ENCODE results near the gene PDE6A. TPM values are rescaled to one million over a fixed set of nuclear protein-coding genes. Genes with fewer than 3 reads are reported as not detected.

PDE6A gene
- total RNA-seq, 2 experiments from 2014 or later, result not detected

DNA sequence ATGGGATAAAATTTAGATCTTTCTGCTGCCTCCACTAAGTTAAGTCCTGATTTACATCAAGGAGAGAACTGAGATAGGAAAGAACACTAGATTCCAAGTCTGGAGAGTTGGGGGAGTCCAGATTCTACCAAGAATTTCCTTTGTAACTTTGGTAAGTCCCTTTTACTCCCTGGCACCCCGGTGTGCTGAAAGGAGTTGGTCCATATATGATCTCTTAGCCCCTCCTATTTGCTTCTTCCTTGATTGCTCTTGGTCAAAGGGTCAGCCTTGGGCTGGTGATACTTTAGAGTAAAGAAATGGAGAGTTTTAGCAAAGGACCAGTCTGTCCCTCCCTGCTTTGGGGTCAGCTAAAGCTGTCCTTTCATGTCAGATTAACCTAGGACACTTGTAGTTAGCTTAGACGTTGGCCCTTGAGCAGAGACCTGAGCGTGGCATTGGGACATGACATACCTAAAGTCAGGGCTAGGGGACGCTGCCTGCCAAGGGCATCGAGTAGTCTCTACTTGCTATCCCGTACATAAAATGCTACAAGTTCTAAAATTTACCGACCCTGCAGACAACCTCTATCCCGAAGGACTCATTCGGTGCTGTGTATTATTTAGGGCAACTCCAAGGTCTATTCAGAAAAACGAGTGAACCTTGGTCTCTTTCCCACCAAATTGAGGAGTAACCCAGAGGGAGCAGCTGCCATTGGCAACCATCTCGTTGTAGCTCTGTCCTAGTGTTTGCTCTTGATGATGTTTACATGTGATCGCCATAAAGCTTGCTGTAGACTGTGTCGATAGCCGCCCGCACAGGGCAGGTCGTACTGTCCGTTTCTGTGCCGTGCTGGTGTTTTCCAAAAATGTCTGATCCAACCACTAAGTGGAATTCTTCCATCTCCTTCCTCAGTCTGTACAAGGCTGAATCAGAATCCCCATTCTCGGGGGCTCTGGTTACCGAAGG is 94.4 kb downstream of the PDE6A start:
- TF ChIP-seq, protein P1, sequence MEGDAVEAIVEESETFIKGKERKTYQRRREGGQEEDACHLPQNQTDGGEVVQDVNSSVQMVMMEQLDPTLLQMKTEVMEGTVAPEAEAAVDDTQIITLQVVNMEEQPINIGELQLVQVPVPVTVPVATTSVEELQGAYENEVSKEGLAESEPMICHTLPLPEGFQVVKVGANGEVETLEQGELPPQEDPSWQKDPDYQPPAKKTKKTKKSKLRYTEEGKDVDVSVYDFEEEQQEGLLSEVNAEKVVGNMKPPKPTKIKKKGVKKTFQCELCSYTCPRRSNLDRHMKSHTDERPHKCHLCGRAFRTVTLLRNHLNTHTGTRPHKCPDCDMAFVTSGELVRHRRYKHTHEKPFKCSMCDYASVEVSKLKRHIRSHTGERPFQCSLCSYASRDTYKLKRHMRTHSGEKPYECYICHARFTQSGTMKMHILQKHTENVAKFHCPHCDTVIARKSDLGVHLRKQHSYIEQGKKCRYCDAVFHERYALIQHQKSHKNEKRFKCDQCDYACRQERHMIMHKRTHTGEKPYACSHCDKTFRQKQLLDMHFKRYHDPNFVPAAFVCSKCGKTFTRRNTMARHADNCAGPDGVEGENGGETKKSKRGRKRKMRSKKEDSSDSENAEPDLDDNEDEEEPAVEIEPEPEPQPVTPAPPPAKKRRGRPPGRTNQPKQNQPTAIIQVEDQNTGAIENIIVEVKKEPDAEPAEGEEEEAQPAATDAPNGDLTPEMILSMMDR (IDR thresholded peaks at IDR 0.05), result no peak
- H3K9me3 ChIP-seq (ENCODE audit: control insufficient read depth in 1 of 2, insufficient read depth in 1 of 2, low read length in 2 of 2), result no peaks in the 10 kb centered on the region
- H3K4me3 ChIP-seq (ENCODE audit: low read length), result no peak overlapping the region
- H3K27ac Mint-ChIP-seq, result no peak overlapping the region
- no peaks in the 10 kb centered on the region for H3K27me3 Mint-ChIP-seq
- H3K4me3 Mint-ChIP-seq, result no peak overlapping the region
- ChIA-PET CTCF (interaction anchor here (0.6 kb wide), 1 partner anchor 87 kb away, joined by 3 read pairs; no protein-coding TSS in a partner anchor), POLR2A (no interaction called here)
- DNase-seq, result no peak
- intact Hi-C loops (cut with DNase I, micrococcal nuclease), result loop anchor here in 1 of 2 experiments (5.0 kb wide), 1 partner anchor 142 kb away; no protein-coding TSS in a partner anchor
- no peak overlapping the region for H3K27ac ChIP-seq (ENCODE audit: low read depth in 1 of 2, low read length in 2 of 2)
- H3K36me3 Mint-ChIP-seq (ENCODE audit: low read depth), result peaks cover 34% of the 10 kb centered on the region
- H3K9me3 Mint-ChIP-seq, result no peaks in the 10 kb centered on the region
- no peaks in the 10 kb centered on the region for H3K27me3 ChIP-seq (ENCODE audit: control insufficient read depth in 1 of 2, insufficient read depth in 2 of 2, low read length in 2 of 2)
- no peak for ATAC-seq (ENCODE audit: poor library complexity)
- H3K4me1 ChIP-seq (ENCODE audit: insufficient read depth, low read length), result no peaks in the 10 kb centered on the region
- H3K36me3 ChIP-seq (ENCODE audit: insufficient read depth, low read length), result peaks cover 7% of the 10 kb centered on the region
- no peaks in the 10 kb centered on the region for H3K4me1 Mint-ChIP-seq (ENCODE audit: low read depth)

DNA sequence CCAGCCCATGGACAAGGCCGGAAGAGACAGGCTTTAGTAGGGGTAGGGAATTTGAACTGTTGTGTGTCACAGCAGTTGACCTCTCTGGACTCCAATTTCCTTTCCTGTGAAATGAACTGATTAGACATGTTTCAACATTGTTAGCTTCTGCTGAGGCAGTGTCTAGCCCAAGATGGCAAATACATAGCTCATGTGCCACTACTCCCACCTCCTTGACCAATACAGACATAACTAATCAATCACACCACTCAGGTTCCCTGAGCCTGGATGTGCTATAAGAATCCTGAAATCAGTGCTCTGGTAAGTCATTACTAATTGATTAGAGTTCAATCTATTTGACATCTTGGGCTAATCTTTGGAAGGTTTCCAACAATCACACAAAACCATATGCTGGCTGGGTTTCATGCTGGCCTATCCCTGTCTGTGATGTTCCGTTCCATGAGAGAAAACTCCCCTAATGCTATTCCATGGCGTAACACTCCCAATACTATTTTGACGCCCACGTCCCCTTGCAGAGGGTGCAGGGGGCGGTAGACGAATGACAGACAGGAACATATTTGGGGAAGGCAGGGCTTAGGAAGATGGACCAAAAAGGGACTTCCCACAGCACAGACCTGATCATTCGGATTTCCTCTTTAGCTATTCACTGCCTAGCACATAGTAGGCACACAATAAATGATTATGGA is 95.2 kb downstream of the PDE6A start:
- Histone ChIP-seq H3K27ac (ENCODE audit: low read depth in 1 of 2, low read length in 2 of 2) (no peak overlapping the region), H3K4me3 (ENCODE audit: low read length) (no peak overlapping the region), H3K36me3 (ENCODE audit: insufficient read depth, low read length) (peaks cover 10% of the 10 kb centered on the region), H3K9me3 (ENCODE audit: control insufficient read depth in 1 of 2, insufficient read depth in 1 of 2, low read length in 2 of 2) (no peaks in the 10 kb centered on the region), H3K27me3 (ENCODE audit: control insufficient read depth in 1 of 2, insufficient read depth in 2 of 2, low read length in 2 of 2) (no peaks in the 10 kb centered on the region), H3K4me1 (ENCODE audit: insufficient read depth, low read length) (no peaks in the 10 kb centered on the region)
- Mint-ChIP-seq H3K4me1 (ENCODE audit: low read depth) (no peaks in the 10 kb centered on the region), H3K36me3 (ENCODE audit: low read depth) (peaks cover 41% of the 10 kb centered on the region), H3K27ac (no peak overlapping the region), H3K4me3 (no peak overlapping the region), H3K27me3 (no peaks in the 10 kb centered on the region), H3K9me3 (no peaks in the 10 kb centered on the region)
- POLR2A ChIA-PET, result no interaction called here
- intact Hi-C loops (cut with DNase I, micrococcal nuclease), result no loop called here
- TF ChIP-seq, protein P1 (IDR thresholded peaks at IDR 0.05), result no peak
- DNase-seq (no peak), ATAC-seq (ENCODE audit: poor library complexity) (no peak)
- CTCF ChIA-PET, result interaction anchor here (0.6 kb wide), 1 partner anchor 86 kb away, joined by 3 read pairs; no protein-coding TSS in a partner anchor

DNA sequence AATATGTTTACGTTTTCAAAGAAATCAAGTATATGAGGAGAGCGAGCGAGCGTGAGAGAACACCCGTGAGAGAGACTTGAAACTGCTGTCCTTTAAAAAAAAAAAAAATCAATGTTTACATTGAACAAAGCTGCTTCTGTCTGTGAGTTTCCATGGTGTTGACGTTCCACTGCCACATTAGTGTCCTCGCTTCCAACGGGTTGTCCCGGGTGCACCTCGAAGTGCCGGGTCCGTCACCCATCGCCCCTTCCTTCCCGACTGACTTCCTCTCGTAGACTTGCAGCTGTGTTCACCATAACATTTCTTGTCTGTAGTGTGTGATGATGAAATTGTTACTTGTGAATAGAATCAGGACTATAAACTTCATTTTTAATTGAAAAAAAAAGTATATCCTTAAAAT is 97.0 kb downstream of the PDE6A start:
- H3K4me3 Mint-ChIP-seq, result no peak overlapping the region
- peaks cover 45% of the 10 kb centered on the region for H3K36me3 Mint-ChIP-seq (ENCODE audit: low read depth)
- H3K4me3 ChIP-seq (ENCODE audit: low read length), result no peak overlapping the region
- TF ChIP-seq, protein P1 (IDR thresholded peaks at IDR 0.05), result no peak
- no peak for DNase-seq
- ChIA-PET POLR2A (no interaction called here), CTCF (interaction anchor here (0.7 to 1.3 kb wide), 2 partner anchors 10 to 19 kb away, joined by 3 read pairs; no protein-coding TSS in a partner anchor)
- H3K27ac Mint-ChIP-seq, result no peak overlapping the region
- H3K9me3 Mint-ChIP-seq, result no peaks in the 10 kb centered on the region
- no peaks in the 10 kb centered on the region for H3K4me1 ChIP-seq (ENCODE audit: insufficient read depth, low read length)
- H3K9me3 ChIP-seq (ENCODE audit: control insufficient read depth in 1 of 2, insufficient read depth in 1 of 2, low read length in 2 of 2), result no peaks in the 10 kb centered on the region
- no peak for ATAC-seq (ENCODE audit: poor library complexity)
- intact Hi-C loops (cut with DNase I, micrococcal nuclease), result no loop called here
- no peaks in the 10 kb centered on the region for H3K27me3 ChIP-seq (ENCODE audit: control insufficient read depth in 1 of 2, insufficient read depth in 2 of 2, low read length in 2 of 2)
- H3K4me1 Mint-ChIP-seq (ENCODE audit: low read depth), result no peaks in the 10 kb centered on the region
- H3K27ac ChIP-seq (ENCODE audit: low read depth in 1 of 2, low read length in 2 of 2), result no peak overlapping the region
- H3K36me3 ChIP-seq (ENCODE audit: insufficient read depth, low read length), result peaks cover 10% of the 10 kb centered on the region
- H3K27me3 Mint-ChIP-seq, result no peaks in the 10 kb centered on the region

Data from CD4-positive, alpha-beta T cell (primary cell).